KOPT-K1 (cell line): ENCODE measurements around the gene HEXD.
A peak's percentile ranks its signal among the peaks of the same experiment; 100 is the strongest.
"Not testable (repeated sequence)": the region's sequence is repeated elsewhere in the genome, so short reads cannot be mapped to it uniquely, and the experiment has no call there.

ENCODE experiments used
- H3K27ac ChIP-seq: fragments of 200-600 bp; sonication (generic); 2 replicates; pipeline ENCODE4 v1.5.1; 2016; ENCODE audit warnings: antibody characterized with exemption, mild to moderate bottlenecking, low read depth, low read length; ENCODE audit not compliant: poor library complexity, severe bottlenecking
- H3K36me3 ChIP-seq: fragments of 200-600 bp; sonication (generic); 2 replicates; pipeline ENCODE4 v1.5.1; 2017; ENCODE audit warnings: antibody characterized with exemption, mild to moderate bottlenecking, low read length, moderate library complexity; ENCODE audit not compliant: insufficient read depth
- H3K9me3 ChIP-seq: fragments of 200-600 bp; sonication (generic); 2 replicates; pipeline ENCODE4 v1.5.1; 2017; ENCODE audit warnings: antibody characterized with exemption, low read length, mild to moderate bottlenecking; ENCODE audit not compliant: insufficient read depth, poor library complexity, severe bottlenecking

The HEXD gene

GRCh38 chr17:82458885-82459424 lies 40.8 kb downstream of the HEXD start:
- Histone ChIP-seq H3K27ac (peak overlapping the region; percentile 93), H3K9me3 (peaks cover 4% of the 10 kb centered on the region), H3K36me3 (peaks cover 43% of the 10 kb centered on the region)

- H3K36me3 ChIP-seq = peaks cover 52% of the 10 kb centered on the region
- H3K27ac ChIP-seq, H3K9me3 ChIP-seq: not testable (repeated sequence)
These were observed 41.8 kb downstream of the HEXD start for GRCh38 chr17:82459936-82460335.

GRCh38 chr17:82461827-82462524 lies 43.8 kb downstream of the HEXD start:
- Histone ChIP-seq H3K9me3 (no peaks in the 10 kb centered on the region), H3K36me3 (peaks cover 73% of the 10 kb centered on the region), H3K27ac (no peak overlapping the region)

GRCh38 chr17:82463391-82463790 lies 45.2 kb downstream of the HEXD start:
- H3K9me3 ChIP-seq = no peaks in the 10 kb centered on the region
- no peak overlapping the region for H3K27ac ChIP-seq
- H3K36me3 ChIP-seq = peaks cover 87% of the 10 kb centered on the region

- H3K36me3 ChIP-seq = peaks cover 94% of the 10 kb centered on the region
- no peaks in the 10 kb centered on the region for H3K9me3 ChIP-seq
- no peak overlapping the region for H3K27ac ChIP-seq
These were observed 45.9 kb downstream of the HEXD start for GRCh38 chr17:82463925-82464566.

- Histone ChIP-seq H3K36me3 (peaks cover 99% of the 10 kb centered on the region), H3K27ac (no peak overlapping the region), H3K9me3 (no peaks in the 10 kb centered on the region)
These were observed 46.4 kb downstream of the HEXD start for GRCh38 chr17:82464567-82464929.

GRCh38 chr17:82465023-82465603 lies 47.0 kb downstream of the HEXD start:
- Histone ChIP-seq H3K27ac (no peak overlapping the region), H3K9me3 (no peaks in the 10 kb centered on the region), H3K36me3 (peaks cover 100% of the 10 kb centered on the region)

GRCh38 chr17:82468692-82469091 lies 50.5 kb downstream of the HEXD start:
- peaks cover 98% of the 10 kb centered on the region for H3K36me3 ChIP-seq
- H3K9me3 ChIP-seq = no peaks in the 10 kb centered on the region
- no peak overlapping the region for H3K27ac ChIP-seq

GRCh38 chr17:82470065-82470464 lies 51.9 kb downstream of the HEXD start:
- Histone ChIP-seq H3K9me3 (no peaks in the 10 kb centered on the region), H3K36me3 (peaks cover 98% of the 10 kb centered on the region), H3K27ac (no peak overlapping the region)

- Histone ChIP-seq H3K9me3 (no peaks in the 10 kb centered on the region), H3K36me3 (peaks cover 97% of the 10 kb centered on the region), H3K27ac (no peak overlapping the region)
These were observed 56.3 kb downstream of the HEXD start for GRCh38 chr17:82474223-82475010.

GRCh38 chr17:82475458-82475857 lies 57.3 kb downstream of the HEXD start:
- no peaks in the 10 kb centered on the region for H3K9me3 ChIP-seq
- no peak overlapping the region for H3K27ac ChIP-seq
- peaks cover 97% of the 10 kb centered on the region for H3K36me3 ChIP-seq

GRCh38 chr17:82477934-82478333 lies 59.8 kb downstream of the HEXD start:
- no peak overlapping the region for H3K27ac ChIP-seq
- H3K36me3 ChIP-seq = peaks cover 99% of the 10 kb centered on the region
- no peaks in the 10 kb centered on the region for H3K9me3 ChIP-seq

GRCh38 chr17:82479602-82480001 lies 61.5 kb downstream of the HEXD start:
- Histone ChIP-seq H3K36me3 (peaks cover 99% of the 10 kb centered on the region), H3K27ac (peak overlapping the region; percentile 31)

GRCh38 chr17:82480318-82480717 lies 62.2 kb downstream of the HEXD start:
- no peaks in the 10 kb centered on the region for H3K9me3 ChIP-seq
- H3K36me3 ChIP-seq = peaks cover 99% of the 10 kb centered on the region
- no peak overlapping the region for H3K27ac ChIP-seq

More at GRCh38 chr17:82479602-82480001, 61.5 kb downstream of the HEXD start:
- H3K9me3 ChIP-seq = no peaks in the 10 kb centered on the region

- Histone ChIP-seq H3K36me3 (peaks cover 100% of the 10 kb centered on the region), H3K9me3 (no peaks in the 10 kb centered on the region), H3K27ac (no peak overlapping the region)
These were observed 65.1 kb downstream of the HEXD start for GRCh38 chr17:82483204-82483660.
